ENCODE data around the gene CREB5.

The CREB5 gene

GRCh38 chr7:28656529-28656928 lies 244.2 kb downstream of the CREB5 start:
- DNase-seq = no peak

GRCh38 chr7:28658381-28658780 lies 246.1 kb downstream of the CREB5 start:
- no peak for DNase-seq

GRCh38 chr7:28660132-28660531 lies 247.8 kb downstream of the CREB5 start:
- no peak for DNase-seq

DNA sequence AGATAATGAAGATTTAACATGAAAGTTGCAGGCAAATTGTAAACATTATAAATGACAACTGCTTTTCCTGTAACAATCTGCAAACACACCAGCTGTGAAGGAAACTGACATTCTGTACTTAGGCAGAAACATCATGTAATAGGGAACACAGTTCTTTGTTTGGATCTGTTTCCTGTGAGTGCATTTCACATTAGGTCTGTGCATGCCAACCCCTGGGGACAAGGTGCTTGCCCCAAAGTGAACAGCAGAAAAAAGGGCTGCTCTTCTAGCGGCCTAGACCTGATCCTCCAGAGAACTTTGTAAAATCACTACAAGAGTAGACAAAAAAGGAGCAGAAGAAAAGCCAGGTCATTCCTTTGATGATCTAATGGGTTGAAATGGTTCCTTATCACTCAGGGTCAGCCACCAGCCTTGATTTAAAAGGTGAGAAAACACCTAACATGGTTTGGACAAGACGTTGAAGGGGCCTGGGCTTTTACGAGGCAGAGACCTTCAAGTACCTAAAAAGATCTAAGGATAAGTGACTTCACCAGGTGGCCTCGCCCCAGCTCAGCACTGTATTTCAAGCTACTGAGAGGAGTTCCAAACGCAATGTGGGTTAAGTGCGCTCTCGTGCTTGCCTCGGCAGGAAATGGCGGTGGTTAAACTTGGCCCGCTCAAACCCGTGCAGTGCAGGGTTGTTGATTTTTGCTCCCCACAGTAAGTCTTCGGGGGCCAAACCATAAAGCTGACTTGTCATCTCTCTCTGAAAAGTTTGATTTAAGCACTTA lies 249.7 kb downstream of the CREB5 start:
- DNase-seq = no peak

DNA sequence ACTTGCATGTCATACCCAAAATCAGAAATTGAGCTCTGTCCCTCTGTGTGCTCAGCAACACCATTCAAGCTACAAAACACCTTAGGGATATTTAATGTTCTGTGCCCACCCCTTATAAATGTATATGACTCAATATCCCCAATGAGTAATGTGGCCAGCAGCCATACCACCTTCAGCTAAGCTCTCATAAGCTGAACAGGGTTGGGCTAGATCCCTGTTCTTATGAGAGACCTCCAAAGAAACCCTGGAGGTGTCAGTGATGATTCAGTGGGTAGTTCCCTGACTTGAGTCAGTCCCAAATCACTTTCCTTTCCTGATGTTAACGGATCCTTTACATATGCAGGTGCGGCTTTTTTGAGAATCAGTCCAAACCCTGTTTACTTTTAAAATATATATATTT lies 253.8 kb downstream of the CREB5 start:
- DNase-seq = no peak

GRCh38 chr7:28668085-28668484 lies 255.8 kb downstream of the CREB5 start:
- DNase-seq = no peak

GRCh38 chr7:28669330-28669729 lies 257.0 kb downstream of the CREB5 start:
- DNase-seq = no peak

DNA sequence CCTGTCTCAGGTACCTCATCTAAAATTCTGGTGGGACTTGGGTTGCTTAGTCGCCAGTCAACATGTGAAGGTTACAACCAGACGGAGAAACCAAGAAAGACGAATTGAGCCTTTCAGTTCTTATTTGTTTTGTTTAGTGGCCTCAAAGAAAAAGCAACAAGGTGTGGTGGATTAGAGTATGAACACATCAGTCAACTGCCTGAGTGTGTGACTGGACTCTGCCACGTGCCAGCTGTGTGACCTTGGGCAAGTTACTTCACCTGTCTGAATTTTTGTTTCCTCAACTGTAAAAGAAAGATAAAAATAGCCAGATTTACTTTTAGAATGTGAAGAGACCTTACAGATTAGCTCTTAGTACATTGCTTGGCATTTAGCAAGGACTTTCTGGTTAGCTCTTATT lies 259.2 kb downstream of the CREB5 start:
- no peak for DNase-seq

GRCh38 chr7:28672397-28672797 lies 260.1 kb downstream of the CREB5 start:
- DNase-seq = no peak

- DNase-seq = no peak
Measured at GRCh38 chr7:28674359-28674782, 262.1 kb downstream of the CREB5 start.

DNA sequence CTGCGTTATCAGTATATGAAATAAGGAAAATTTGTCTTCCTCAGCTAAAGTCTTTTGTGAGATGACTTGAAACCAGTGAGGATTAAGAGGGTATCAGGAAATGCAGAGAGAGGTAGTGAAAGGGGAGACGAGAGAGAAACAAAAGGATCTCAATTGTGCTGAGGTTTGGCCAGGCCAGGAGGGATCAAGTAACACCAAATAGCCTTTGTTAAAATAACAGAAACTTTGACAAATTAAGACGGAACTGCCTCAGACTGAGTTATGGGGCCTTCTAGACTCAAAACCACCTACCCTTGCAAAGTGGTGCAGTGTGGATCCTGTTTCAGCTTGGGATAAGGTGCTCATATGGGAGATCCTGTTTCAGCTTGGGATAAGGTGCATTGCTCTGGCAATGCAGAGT lies 263.1 kb downstream of the CREB5 start:
- no peak for DNase-seq

DNA sequence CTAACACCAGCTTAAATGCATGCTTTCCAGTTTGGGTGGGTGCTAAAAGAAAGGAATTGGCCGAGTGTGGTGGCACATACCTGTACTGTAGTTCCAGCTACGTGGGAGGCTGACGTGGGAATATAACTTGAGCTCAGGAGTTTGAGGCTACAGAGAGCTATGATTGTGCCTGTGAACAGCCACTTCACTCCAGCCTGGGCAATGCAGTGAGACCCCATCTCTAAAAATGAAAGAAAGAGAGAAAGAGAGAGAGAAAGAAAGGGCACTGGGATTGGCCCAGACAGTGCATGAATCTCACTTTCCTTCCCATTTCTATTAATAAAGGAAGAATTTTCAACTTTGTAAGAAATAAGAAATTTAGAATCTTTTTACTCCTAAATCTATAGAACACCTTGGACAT lies 265.4 kb downstream of the CREB5 start:
- no peak for DNase-seq

DNA sequence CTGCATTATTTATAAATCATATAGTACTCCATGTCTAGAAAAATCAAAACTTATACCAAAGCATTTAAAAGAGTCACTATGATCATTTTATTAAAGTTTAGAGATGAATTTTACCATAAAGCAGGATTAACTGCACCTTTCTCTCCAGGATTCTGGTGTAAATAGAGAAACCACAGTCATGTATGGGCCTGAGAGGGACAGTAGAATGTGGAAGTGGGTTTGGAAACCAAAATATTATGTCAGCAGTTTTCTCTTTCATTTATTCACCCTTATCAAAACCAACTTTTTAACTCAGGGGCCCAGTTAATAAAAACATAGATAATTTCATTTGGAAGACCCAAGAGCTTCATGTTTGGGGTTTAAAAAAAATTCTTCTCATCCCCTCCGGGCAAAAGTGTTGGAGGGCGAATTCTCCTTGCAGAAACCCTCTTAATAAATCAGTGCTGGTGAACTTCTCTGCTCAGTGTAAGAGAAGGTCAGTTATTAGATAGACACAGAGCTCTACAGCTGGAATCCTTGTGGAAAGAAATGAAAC lies 266.2 kb downstream of the CREB5 start:
- no peak for DNase-seq

- no peak for DNase-seq
Measured at GRCh38 chr7:28681693-28682310, 269.5 kb downstream of the CREB5 start.

- no peak for DNase-seq
Measured at GRCh38 chr7:28682801-28683200, 270.5 kb downstream of the CREB5 start.

- DNase-seq = no peak
Measured at GRCh38 chr7:28684650-28685241, 272.4 kb downstream of the CREB5 start.

- no peak for DNase-seq
Measured at GRCh38 chr7:28685242-28685643, 272.9 kb downstream of the CREB5 start.

DNA sequence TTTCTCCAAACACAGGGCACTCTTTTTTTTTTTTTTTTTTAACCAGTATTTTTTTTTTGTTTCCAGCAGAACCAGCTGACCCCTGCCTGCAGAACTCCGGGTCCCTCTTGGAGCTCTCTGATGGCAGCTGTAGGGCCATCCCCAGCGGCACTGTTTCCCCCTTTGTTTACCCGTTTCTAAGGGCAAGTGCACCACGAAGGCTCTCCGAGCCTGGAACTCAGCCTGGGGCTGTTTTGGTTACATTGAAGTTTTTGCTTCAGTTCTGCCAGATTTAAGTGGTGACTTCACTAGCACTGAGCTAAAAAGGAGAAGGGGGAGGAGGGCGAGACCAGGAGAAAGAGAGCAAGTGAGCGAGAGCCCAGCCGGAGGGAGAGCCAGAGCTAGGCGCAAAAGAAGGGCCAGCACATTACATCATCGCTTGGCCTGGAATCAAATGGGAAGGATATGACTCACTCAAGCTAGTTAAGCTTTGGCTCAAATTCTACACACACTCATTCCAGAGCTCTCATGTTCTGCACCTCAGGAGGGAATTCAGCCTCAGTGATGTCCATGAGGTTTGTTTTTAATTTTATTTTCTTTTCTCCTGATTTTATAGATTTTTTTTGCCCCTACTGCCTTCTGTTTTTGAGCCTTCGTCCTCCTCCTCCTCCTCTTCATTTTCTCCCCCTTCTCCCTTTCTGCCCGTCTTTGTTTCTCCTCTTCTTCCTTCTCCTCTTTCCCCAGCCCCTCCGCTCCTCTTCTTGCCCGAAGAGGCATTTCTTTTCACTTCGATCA lies 273.5 kb downstream of the CREB5 start:
- no peak for DNase-seq

DNA sequence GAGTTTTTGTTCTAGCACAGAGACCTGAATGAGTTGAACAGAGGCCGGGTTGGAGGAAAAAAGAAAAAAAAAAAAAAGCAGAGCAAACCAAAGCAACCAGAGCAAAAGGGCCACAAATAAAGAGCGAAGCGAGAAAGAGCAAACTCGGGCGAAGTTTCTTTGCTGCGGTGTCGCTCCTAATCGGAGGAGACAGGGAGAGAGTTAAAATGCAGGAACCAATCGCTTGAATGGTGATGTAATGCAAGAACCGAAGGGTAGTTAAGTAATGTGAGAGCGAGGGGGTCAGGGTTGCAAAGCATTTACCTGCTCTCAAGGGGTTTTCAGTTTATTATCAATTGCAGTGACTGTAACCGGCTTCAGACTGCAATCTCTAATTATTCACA lies 274.1 kb downstream of the CREB5 start:
- DNase-seq = no peak

DNA sequence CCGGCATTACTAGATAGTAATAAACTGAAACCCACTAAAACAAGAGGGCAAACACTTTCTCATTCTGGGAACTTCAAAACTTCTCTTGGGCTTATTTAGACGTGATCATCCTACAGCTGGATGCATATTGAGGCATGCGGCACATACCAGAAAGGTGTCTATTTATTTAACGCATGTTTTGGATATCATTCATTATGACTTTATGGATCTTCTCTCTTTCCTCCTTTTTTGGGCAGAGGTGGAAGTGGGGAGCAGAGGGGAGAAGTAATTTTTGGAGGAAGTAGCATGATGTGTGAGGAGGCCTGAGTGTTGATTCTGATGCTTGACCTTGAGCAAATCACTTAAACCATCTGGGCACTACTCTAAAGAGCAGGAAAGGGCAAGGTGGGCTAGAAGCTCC lies 275.2 kb downstream of the CREB5 start:
- no peak for DNase-seq

GRCh38 chr7:28688174-28688573 lies 275.9 kb downstream of the CREB5 start:
- no peak for DNase-seq

GRCh38 chr7:28688651-28689050 lies 276.3 kb downstream of the CREB5 start:
- no peak for DNase-seq
